Measurements from ENCODE around the gene ZNF30. TPM values are rescaled to one million over a fixed set of nuclear protein-coding genes. Genes with fewer than 3 reads are reported as not detected.
"Not testable (repeated sequence)": the region's sequence is repeated elsewhere in the genome, so short reads cannot be mapped to it uniquely, and the experiment has no call there.

The ZNF30 gene
- total RNA-seq, 1 experiment from 2014 or later: 8.5 TPM

- H4K20me1 ChIP-seq (ENCODE audit: insufficient read depth, low read depth, low read length): no peaks in the 10 kb centered on the region
- H3K79me2 ChIP-seq (ENCODE audit: low read length): no peaks in the 10 kb centered on the region
- H3K9ac ChIP-seq (ENCODE audit: low read length): no peak overlapping the region
- no peaks in the 10 kb centered on the region for H3K36me3 ChIP-seq (ENCODE audit: insufficient read depth, low read length)
- no peak overlapping the region for H2AFZ ChIP-seq (ENCODE audit: low read length)
- H3K4me3 ChIP-seq (ENCODE audit: low read length): no peak overlapping the region
- no peak overlapping the region for H3K4me2 ChIP-seq (ENCODE audit: low read depth, low read length, poor library complexity, severe bottlenecking)
- no peaks in the 10 kb centered on the region for H3K9me2 ChIP-seq (replicated peaks; ENCODE audit: insufficient read depth, low read length)
- DNase-seq: no peak
- no peak overlapping the region for H3K27ac ChIP-seq (ENCODE audit: low read length)
- H3K4me1 ChIP-seq (ENCODE audit: low read length): no peaks in the 10 kb centered on the region
- H3K27me3 ChIP-seq (ENCODE audit: low read length): no peaks in the 10 kb centered on the region
- H3K9me3 ChIP-seq (ENCODE audit: low read length): no peaks in the 10 kb centered on the region
Measured at GRCh38 chr19:34985249-34986022, 58.7 kb downstream of the ZNF30 start.

- no peak overlapping the region for H3K9ac ChIP-seq (ENCODE audit: low read length)
- H3K27me3 ChIP-seq (ENCODE audit: low read length): no peaks in the 10 kb centered on the region
- DNase-seq: no peak
- no peaks in the 10 kb centered on the region for H3K79me2 ChIP-seq (ENCODE audit: low read length)
- no peak overlapping the region for H3K4me2 ChIP-seq (ENCODE audit: low read depth, low read length, poor library complexity, severe bottlenecking)
- no peaks in the 10 kb centered on the region for H4K20me1 ChIP-seq (ENCODE audit: insufficient read depth, low read depth, low read length)
- H2AFZ ChIP-seq (ENCODE audit: low read length): no peak overlapping the region
- H3K4me1 ChIP-seq (ENCODE audit: low read length): no peaks in the 10 kb centered on the region
- no peaks in the 10 kb centered on the region for H3K36me3 ChIP-seq (ENCODE audit: insufficient read depth, low read length)
- H3K4me3 ChIP-seq (ENCODE audit: low read length): no peak overlapping the region
- H3K27ac ChIP-seq (ENCODE audit: low read length): no peak overlapping the region
- no peaks in the 10 kb centered on the region for H3K9me2 ChIP-seq (replicated peaks; ENCODE audit: insufficient read depth, low read length)
- H3K9me3 ChIP-seq (ENCODE audit: low read length): no peaks in the 10 kb centered on the region
Measured at GRCh38 chr19:34988119-34988518, 61.4 kb downstream of the ZNF30 start.

GRCh38 chr19:34989298-34989697 is 62.6 kb downstream of the ZNF30 start:
- Histone ChIP-seq H3K9me2 (replicated peaks; ENCODE audit: insufficient read depth, low read length) (no peaks in the 10 kb centered on the region), H3K4me3 (ENCODE audit: low read length) (no peak overlapping the region), H3K36me3 (ENCODE audit: insufficient read depth, low read length) (no peaks in the 10 kb centered on the region), H3K27me3 (ENCODE audit: low read length) (no peaks in the 10 kb centered on the region), H3K9ac (ENCODE audit: low read length) (no peak overlapping the region), H3K9me3 (ENCODE audit: low read length) (no peaks in the 10 kb centered on the region), H3K79me2 (ENCODE audit: low read length) (no peaks in the 10 kb centered on the region), H3K4me2 (ENCODE audit: low read depth, low read length, poor library complexity, severe bottlenecking) (no peak overlapping the region), H3K27ac (ENCODE audit: low read length) (no peak overlapping the region), H2AFZ (ENCODE audit: low read length) (no peak overlapping the region), H3K4me1 (ENCODE audit: low read length) (no peaks in the 10 kb centered on the region), H4K20me1 (ENCODE audit: insufficient read depth, low read depth, low read length) (no peaks in the 10 kb centered on the region)
- DNase-seq: no peak

GRCh38 chr19:34990578-34991192 is 64.0 kb downstream of the ZNF30 start:
- Histone ChIP-seq H3K9ac (ENCODE audit: low read length) (no peak overlapping the region), H2AFZ (ENCODE audit: low read length) (no peak overlapping the region), H3K27ac (ENCODE audit: low read length) (no peak overlapping the region), H3K79me2 (ENCODE audit: low read length) (no peaks in the 10 kb centered on the region), H3K4me2 (ENCODE audit: low read depth, low read length, poor library complexity, severe bottlenecking) (no peak overlapping the region), H3K9me2 (replicated peaks; ENCODE audit: insufficient read depth, low read length) (no peaks in the 10 kb centered on the region), H3K27me3 (ENCODE audit: low read length) (no peaks in the 10 kb centered on the region), H3K36me3 (ENCODE audit: insufficient read depth, low read length) (no peaks in the 10 kb centered on the region), H3K4me1 (ENCODE audit: low read length) (no peaks in the 10 kb centered on the region), H3K4me3 (ENCODE audit: low read length) (no peak overlapping the region), H3K9me3 (ENCODE audit: low read length) (no peaks in the 10 kb centered on the region), H4K20me1 (ENCODE audit: insufficient read depth, low read depth, low read length) (no peaks in the 10 kb centered on the region)
- no peak for DNase-seq

- DNase-seq: no peak
- no peak overlapping the region for H3K27ac ChIP-seq (ENCODE audit: low read length)
- H3K9me3 ChIP-seq (ENCODE audit: low read length): no peaks in the 10 kb centered on the region
- no peak overlapping the region for H2AFZ ChIP-seq (ENCODE audit: low read length)
- no peaks in the 10 kb centered on the region for H4K20me1 ChIP-seq (ENCODE audit: insufficient read depth, low read depth, low read length)
- H3K9me2 ChIP-seq (replicated peaks; ENCODE audit: insufficient read depth, low read length): no peaks in the 10 kb centered on the region
- H3K27me3 ChIP-seq (ENCODE audit: low read length): no peaks in the 10 kb centered on the region
- H3K9ac ChIP-seq (ENCODE audit: low read length): no peak overlapping the region
- H3K79me2 ChIP-seq (ENCODE audit: low read length): no peaks in the 10 kb centered on the region
- H3K4me3 ChIP-seq (ENCODE audit: low read length): no peak overlapping the region
- H3K4me1 ChIP-seq (ENCODE audit: low read length): no peaks in the 10 kb centered on the region
- no peak overlapping the region for H3K4me2 ChIP-seq (ENCODE audit: low read depth, low read length, poor library complexity, severe bottlenecking)
- no peaks in the 10 kb centered on the region for H3K36me3 ChIP-seq (ENCODE audit: insufficient read depth, low read length)
Measured at GRCh38 chr19:34991542-34992333, 65.0 kb downstream of the ZNF30 start.

GRCh38 chr19:34992582-34992981 is 65.9 kb downstream of the ZNF30 start:
- not testable (repeated sequence) for H3K4me2 ChIP-seq (ENCODE audit: low read depth, low read length, poor library complexity, severe bottlenecking); H3K27me3 ChIP-seq (ENCODE audit: low read length); DNase-seq; H3K27ac ChIP-seq (ENCODE audit: low read length); H3K9ac ChIP-seq (ENCODE audit: low read length); H2AFZ ChIP-seq (ENCODE audit: low read length); H3K9me3 ChIP-seq (ENCODE audit: low read length); H3K4me3 ChIP-seq (ENCODE audit: low read length); H3K79me2 ChIP-seq (ENCODE audit: low read length); H3K4me1 ChIP-seq (ENCODE audit: low read length); H3K36me3 ChIP-seq (ENCODE audit: insufficient read depth, low read length); H3K9me2 ChIP-seq (replicated peaks; ENCODE audit: insufficient read depth, low read length); H4K20me1 ChIP-seq (ENCODE audit: insufficient read depth, low read depth, low read length)

GRCh38 chr19:34994286-34994642 is 67.6 kb downstream of the ZNF30 start:
- Histone ChIP-seq H3K4me2 (ENCODE audit: low read depth, low read length, poor library complexity, severe bottlenecking) (no peak overlapping the region), H3K27ac (ENCODE audit: low read length) (no peak overlapping the region), H3K36me3 (ENCODE audit: insufficient read depth, low read length) (no peaks in the 10 kb centered on the region), H3K9me2 (replicated peaks; ENCODE audit: insufficient read depth, low read length) (no peaks in the 10 kb centered on the region), H3K4me1 (ENCODE audit: low read length) (peaks cover 3% of the 10 kb centered on the region), H4K20me1 (ENCODE audit: insufficient read depth, low read depth, low read length) (no peaks in the 10 kb centered on the region), H3K9ac (ENCODE audit: low read length) (no peak overlapping the region), H3K27me3 (ENCODE audit: low read length) (no peaks in the 10 kb centered on the region), H3K9me3 (ENCODE audit: low read length) (no peaks in the 10 kb centered on the region), H2AFZ (ENCODE audit: low read length) (no peak overlapping the region), H3K4me3 (ENCODE audit: low read length) (no peak overlapping the region), H3K79me2 (ENCODE audit: low read length) (no peaks in the 10 kb centered on the region)
- no peak for DNase-seq
